ENCODE measurements around the gene DOK7.

The DOK7 gene, protein sequence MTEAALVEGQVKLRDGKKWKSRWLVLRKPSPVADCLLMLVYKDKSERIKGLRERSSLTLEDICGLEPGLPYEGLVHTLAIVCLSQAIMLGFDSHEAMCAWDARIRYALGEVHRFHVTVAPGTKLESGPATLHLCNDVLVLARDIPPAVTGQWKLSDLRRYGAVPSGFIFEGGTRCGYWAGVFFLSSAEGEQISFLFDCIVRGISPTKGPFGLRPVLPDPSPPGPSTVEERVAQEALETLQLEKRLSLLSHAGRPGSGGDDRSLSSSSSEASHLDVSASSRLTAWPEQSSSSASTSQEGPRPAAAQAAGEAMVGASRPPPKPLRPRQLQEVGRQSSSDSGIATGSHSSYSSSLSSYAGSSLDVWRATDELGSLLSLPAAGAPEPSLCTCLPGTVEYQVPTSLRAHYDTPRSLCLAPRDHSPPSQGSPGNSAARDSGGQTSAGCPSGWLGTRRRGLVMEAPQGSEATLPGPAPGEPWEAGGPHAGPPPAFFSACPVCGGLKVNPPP

DNA sequence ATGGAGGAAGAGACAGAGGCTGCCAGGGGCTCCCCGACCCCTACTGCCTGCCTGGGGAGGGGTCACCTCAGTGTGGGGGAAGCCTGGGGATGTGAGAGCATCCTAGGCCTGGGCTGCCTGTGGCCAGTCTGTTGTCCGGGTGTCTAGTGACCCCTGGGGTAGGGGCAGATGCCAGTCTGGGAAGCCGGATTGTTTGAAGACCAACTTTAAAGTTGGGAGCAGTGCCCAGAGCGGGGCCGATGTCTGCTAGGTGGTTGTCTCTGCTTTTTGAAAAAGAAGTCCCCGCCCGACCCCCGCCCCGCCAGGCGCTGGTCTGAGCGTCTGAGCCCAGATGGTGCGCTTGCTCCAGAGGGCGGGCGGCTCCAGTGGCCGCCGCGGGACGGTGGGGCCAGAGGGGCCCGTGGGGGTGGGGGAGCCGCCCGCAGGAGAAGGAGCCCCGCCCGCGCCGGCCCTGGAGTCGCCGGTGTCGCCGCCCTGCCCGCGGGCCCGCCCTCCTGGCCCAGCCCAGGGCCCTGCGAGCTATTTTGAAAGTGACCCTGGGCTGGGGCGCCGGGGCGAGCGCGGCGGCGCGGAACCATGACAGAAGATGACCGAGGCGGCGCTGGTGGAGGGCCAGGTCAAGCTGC, at the start of gene DOK7:
DOK7 (plus strand) TSS at position 517 of the 626 bp plus-strand sequence; CDS start at position 587, 70 bp downstream.
- Histone ChIP-seq H3K27me3 (ENCODE audit: control insufficient read depth, insufficient read depth, low read length) (peaks cover 64% of the 10 kb centered on the region), H3K36me3 (ENCODE audit: control insufficient read depth, insufficient read depth, low read length) (no peaks in the 10 kb centered on the region), H3K4me3 (ENCODE audit: low read depth, low read length) (no peak within 1 kb of the TSS; the same call in 1 of the 2 replicates), H3K9me3 (ENCODE audit: control insufficient read depth, insufficient read depth, low read length) (no peaks in the 10 kb centered on the region), H3K27ac (ENCODE audit: low read depth, low read length) (no peak within 1 kb of the TSS), H3K4me1 (ENCODE audit: control insufficient read depth, insufficient read depth, low read length) (no peaks in the 10 kb centered on the region), H3K9ac (ENCODE audit: low read depth, low read length) (no peak within 1 kb of the TSS)

DNA sequence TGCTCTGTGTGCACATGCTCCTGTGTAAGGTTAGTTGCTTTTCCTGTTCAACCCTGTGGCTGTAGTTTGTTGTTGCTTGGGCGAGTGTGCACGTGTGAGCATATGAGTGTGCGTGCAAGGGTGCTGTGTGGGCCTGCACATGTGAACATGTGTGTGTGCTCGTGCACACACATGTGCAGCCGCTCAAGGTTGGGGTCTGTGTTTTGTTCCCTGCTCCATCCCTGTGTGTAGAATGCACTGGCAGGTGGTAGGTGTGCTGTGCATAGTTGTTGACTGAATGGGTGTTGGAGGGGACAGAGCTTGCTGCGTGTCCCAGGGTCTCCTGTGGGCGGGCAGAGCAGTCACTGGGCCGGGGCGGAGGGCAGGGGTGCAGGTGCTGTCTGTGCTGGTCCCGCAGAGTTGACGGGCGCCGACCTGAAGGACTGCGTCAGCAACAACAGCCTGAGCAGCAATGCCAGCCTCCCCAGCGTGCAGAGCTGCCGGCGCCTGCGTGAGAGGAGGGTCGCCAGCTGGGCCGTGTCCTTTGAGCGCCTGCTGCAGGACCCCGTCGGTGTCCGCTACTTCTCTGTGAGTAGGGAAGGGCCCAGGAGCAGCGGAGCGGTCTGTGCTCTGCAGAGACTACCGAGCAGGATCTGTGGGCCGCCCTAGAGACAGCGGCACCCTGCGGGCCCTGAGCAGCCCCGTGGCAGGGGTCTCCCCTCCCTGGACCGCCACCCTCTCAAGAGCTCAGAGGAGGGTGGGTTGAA, 49.3 kb upstream of the DOK7 start:
- no peaks in the 10 kb centered on the region; the same call in 1 of the 2 replicates for H3K36me3 ChIP-seq (ENCODE audit: control insufficient read depth, insufficient read depth, low read length)
- no peaks in the 10 kb centered on the region for H3K27me3 ChIP-seq (ENCODE audit: control insufficient read depth, insufficient read depth, low read length)
- H3K9ac ChIP-seq (ENCODE audit: low read depth, low read length): no peak overlapping the region
- H3K9me3 ChIP-seq (ENCODE audit: control insufficient read depth, insufficient read depth, low read length): no peaks in the 10 kb centered on the region
- H3K27ac ChIP-seq (ENCODE audit: low read depth, low read length): no peak overlapping the region
- H3K4me1 ChIP-seq (ENCODE audit: control insufficient read depth, insufficient read depth, low read length): 0 out of 2 replicates have a peak, but pooled peaks cover 3% of the 10 kb centered on the region
- no peak overlapping the region for H3K4me3 ChIP-seq (ENCODE audit: low read depth, low read length)

DNA sequence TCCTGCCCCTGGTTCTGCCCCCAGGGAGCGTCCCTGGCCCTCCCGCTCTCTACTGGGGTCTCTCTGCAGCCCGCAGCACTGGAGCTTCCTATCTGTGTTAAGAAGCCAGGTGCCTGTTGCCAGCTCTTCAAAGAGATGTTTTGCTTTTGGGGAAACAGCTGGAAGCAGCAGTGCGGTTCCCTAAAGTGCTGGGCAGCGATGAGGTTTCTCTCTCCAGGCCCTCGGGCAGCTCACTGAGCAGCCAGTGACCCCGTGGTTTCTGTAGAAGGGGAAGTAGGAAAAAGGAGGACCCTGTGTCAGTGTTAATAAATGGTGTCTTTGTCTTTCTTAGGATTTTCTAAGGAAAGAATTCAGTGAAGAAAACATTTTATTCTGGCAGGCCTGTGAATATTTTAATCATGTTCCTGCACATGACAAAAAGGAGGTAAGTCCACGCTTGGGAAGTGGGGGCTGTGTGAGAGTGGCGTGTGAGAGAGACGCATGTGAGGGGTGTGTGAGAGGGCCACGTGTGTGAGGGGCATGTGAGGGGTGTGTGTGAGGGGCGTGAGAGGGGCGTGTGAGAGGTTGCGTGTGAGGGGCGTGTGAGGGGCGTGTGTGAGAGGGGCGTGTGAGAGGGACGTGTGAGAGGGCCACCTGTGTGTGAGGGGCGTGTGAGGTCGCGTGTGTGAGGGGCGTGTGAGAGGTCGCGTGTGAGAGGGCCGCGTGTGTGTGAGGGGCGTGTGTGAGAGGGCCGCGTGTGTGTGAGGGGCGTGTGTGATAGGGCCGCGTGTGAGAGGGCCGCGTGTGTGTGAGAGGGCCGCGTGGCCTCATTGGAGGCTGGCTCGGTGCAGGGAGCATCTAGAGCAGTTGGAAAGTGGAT, 48.5 kb upstream of the DOK7 start:
- no peak overlapping the region for H3K9ac ChIP-seq (ENCODE audit: low read depth, low read length)
- no peak overlapping the region for H3K4me3 ChIP-seq (ENCODE audit: low read depth, low read length)

DNA sequence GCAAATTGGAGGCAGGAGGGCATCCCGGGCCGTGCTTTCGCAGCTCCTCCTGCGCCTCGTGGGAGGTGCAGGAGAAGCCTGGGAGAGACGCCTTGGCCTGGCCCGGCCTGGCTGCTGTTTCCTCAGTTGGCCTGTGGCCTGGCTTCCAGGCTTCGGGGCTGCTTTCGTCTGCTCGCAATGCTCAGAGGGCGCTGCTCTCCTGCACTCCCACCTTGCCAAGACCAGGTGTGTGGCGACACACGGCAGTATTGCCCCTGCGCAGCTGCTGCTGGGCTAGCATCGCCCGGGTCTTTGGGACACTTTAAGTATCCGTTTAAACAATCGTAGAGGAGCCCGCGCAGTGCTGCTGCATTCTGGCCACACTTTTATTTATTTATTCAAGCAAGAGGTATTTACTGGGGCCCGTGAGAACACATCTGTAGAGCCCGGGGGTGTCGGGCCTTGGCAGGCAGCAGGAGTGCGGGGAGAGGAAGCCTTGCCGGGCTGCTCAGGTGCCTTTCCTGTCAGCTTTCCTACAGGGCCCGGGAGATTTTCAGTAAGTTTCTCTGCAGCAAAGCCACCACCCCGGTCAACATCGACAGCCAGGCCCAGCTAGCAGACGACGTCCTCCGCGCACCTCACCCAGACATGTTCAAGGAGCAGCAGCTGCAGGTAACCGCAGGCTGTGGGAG, 47.5 kb upstream of the DOK7 start:
- Histone ChIP-seq H3K27ac (ENCODE audit: low read depth, low read length) (no peak overlapping the region), H3K9me3 (ENCODE audit: control insufficient read depth, insufficient read depth, low read length) (no peaks in the 10 kb centered on the region), H3K9ac (ENCODE audit: low read depth, low read length) (no peak overlapping the region), H3K4me1 (ENCODE audit: control insufficient read depth, insufficient read depth, low read length) (no peaks in the 10 kb centered on the region), H3K27me3 (ENCODE audit: control insufficient read depth, insufficient read depth, low read length) (no peaks in the 10 kb centered on the region), H3K36me3 (ENCODE audit: control insufficient read depth, insufficient read depth, low read length) (no peaks in the 10 kb centered on the region; the same call in 1 of the 2 replicates), H3K4me3 (ENCODE audit: low read depth, low read length) (no peak overlapping the region)

More for the DNA sequence above, 48.5 kb upstream of the DOK7 start:
- H3K9me3 ChIP-seq (ENCODE audit: control insufficient read depth, insufficient read depth, low read length): no peaks in the 10 kb centered on the region
- H3K4me1 ChIP-seq (ENCODE audit: control insufficient read depth, insufficient read depth, low read length): no peaks in the 10 kb centered on the region
- no peak overlapping the region for H3K27ac ChIP-seq (ENCODE audit: low read depth, low read length)
- no peaks in the 10 kb centered on the region; the same call in 1 of the 2 replicates for H3K36me3 ChIP-seq (ENCODE audit: control insufficient read depth, insufficient read depth, low read length)
- H3K27me3 ChIP-seq (ENCODE audit: control insufficient read depth, insufficient read depth, low read length): no peaks in the 10 kb centered on the region

DNA sequence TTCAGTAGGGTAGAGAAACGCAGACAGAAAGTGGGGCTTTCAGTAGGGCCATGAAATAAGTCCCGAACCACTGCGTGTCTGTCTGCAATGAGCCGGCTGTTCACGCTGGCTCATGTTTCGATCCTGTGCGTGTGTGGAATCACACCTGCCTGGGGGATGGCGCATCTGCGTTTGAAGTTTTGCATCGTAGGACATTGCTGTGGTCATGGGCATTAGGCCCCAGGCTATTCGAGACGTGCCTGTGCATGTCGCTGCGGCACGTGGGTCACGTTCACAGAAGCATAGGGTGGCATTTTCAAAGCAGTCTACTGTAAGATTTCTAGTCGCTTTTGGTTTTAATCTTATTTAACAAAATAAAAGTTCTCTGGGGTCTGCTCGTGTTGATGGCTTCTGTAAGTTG, 46.8 kb upstream of the DOK7 start:
- Histone ChIP-seq H3K4me1 (ENCODE audit: control insufficient read depth, insufficient read depth, low read length) (no peaks in the 10 kb centered on the region), H3K27ac (ENCODE audit: low read depth, low read length) (no peak overlapping the region), H3K9me3 (ENCODE audit: control insufficient read depth, insufficient read depth, low read length) (no peaks in the 10 kb centered on the region), H3K4me3 (ENCODE audit: low read depth, low read length) (no peak overlapping the region), H3K9ac (ENCODE audit: low read depth, low read length) (no peak overlapping the region), H3K36me3 (ENCODE audit: control insufficient read depth, insufficient read depth, low read length) (no peaks in the 10 kb centered on the region; the same call in 1 of the 2 replicates), H3K27me3 (ENCODE audit: control insufficient read depth, insufficient read depth, low read length) (no peaks in the 10 kb centered on the region)

DNA sequence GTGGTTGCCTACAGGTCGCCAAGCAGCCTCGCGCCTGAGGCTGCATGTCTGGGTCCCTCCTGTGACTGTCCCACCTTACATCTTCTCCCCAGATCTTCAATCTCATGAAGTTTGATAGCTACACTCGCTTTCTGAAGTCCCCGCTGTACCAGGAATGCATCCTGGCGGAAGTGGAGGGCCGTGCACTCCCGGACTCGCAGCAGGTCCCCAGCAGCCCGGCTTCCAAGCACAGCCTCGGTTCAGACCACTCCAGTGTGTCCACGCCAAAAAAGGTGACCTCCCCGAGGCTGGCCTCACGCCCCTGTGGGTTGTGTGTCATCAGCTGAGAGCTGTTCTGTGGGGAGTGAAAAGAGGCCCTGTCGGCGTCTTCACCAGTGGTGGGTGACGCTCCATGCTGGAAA, 46.3 kb upstream of the DOK7 start:
- Histone ChIP-seq H3K4me3 (ENCODE audit: low read depth, low read length) (no peak overlapping the region), H3K27ac (ENCODE audit: low read depth, low read length) (no peak overlapping the region), H3K9ac (ENCODE audit: low read depth, low read length) (no peak overlapping the region), H3K27me3 (ENCODE audit: control insufficient read depth, insufficient read depth, low read length) (no peaks in the 10 kb centered on the region), H3K36me3 (ENCODE audit: control insufficient read depth, insufficient read depth, low read length) (no peaks in the 10 kb centered on the region; the same call in 1 of the 2 replicates), H3K9me3 (ENCODE audit: control insufficient read depth, insufficient read depth, low read length) (no peaks in the 10 kb centered on the region), H3K4me1 (ENCODE audit: control insufficient read depth, insufficient read depth, low read length) (no peaks in the 10 kb centered on the region)

DNA sequence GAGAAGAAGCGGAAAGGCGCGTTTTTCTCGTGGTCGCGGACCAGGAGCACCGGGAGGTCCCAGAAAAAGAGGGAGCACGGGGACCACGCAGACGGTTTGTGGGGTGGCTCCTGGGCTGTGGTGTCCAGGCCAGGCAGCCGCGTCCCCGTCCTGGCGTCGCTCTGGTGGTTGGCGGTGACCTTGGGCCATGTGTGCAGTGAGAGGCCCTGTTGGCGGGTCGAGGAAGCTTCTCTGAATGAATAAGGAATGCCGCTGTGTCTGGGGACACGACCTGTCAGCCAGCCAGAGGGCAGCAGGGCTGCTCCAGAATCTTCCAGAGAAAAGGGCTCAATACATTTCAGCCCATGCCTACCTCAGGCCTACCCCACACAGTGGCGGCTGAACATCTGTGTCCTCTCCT, 45.7 kb upstream of the DOK7 start:
- no peaks in the 10 kb centered on the region for H3K9me3 ChIP-seq (ENCODE audit: control insufficient read depth, insufficient read depth, low read length)
- H3K36me3 ChIP-seq (ENCODE audit: control insufficient read depth, insufficient read depth, low read length): no peaks in the 10 kb centered on the region; the same call in 1 of the 2 replicates
- H3K27me3 ChIP-seq (ENCODE audit: control insufficient read depth, insufficient read depth, low read length): no peaks in the 10 kb centered on the region
- no peak overlapping the region for H3K9ac ChIP-seq (ENCODE audit: low read depth, low read length)
- H3K4me3 ChIP-seq (ENCODE audit: low read depth, low read length): no peak overlapping the region
- no peak overlapping the region for H3K27ac ChIP-seq (ENCODE audit: low read depth, low read length)
- H3K4me1 ChIP-seq (ENCODE audit: control insufficient read depth, insufficient read depth, low read length): no peaks in the 10 kb centered on the region

DNA sequence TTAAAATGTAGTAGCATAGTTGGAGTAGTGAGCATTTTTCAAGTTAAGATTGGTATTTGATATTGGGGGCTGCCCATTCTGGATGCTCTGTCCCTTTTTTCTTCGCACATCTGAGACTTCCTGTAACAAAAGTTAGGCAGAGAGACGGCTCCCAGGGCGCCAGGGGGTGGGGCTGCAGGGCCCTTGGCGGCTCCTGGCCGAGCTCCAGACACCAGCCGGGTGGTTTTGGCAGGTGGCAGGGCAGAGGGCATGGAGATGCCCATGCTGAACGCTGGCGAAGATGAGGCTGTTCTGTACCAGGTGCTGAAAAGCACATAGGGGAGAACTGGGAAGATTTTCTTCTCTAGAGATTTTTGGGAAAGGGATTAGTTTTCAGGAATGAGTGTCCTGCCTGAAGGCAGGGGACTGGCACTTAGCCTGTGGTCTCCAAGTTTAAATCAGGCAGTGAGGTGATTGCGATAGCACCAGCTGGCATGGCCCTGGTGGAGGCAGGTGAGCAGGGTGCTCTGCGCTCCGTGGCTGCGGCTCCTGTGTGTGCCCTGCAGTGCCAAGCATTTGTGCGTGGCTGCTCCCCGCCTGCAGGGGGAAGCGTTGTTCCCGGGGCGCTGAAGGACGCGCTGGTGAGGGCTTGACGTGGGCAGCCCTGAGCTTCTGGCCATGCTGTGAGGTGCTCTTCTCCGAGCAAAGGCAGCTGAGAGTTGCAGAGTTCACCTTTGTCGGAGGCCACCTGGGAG, 44.9 kb upstream of the DOK7 start:
- H3K27ac ChIP-seq (ENCODE audit: low read depth, low read length): no peak overlapping the region
- no peaks in the 10 kb centered on the region for H3K27me3 ChIP-seq (ENCODE audit: control insufficient read depth, insufficient read depth, low read length)
- no peaks in the 10 kb centered on the region for H3K4me1 ChIP-seq (ENCODE audit: control insufficient read depth, insufficient read depth, low read length)
- H3K9ac ChIP-seq (ENCODE audit: low read depth, low read length): no peak overlapping the region
- H3K36me3 ChIP-seq (ENCODE audit: control insufficient read depth, insufficient read depth, low read length): no peaks in the 10 kb centered on the region; the same call in 1 of the 2 replicates
- H3K4me3 ChIP-seq (ENCODE audit: low read depth, low read length): no peak overlapping the region
- no peaks in the 10 kb centered on the region for H3K9me3 ChIP-seq (ENCODE audit: control insufficient read depth, insufficient read depth, low read length)

DNA sequence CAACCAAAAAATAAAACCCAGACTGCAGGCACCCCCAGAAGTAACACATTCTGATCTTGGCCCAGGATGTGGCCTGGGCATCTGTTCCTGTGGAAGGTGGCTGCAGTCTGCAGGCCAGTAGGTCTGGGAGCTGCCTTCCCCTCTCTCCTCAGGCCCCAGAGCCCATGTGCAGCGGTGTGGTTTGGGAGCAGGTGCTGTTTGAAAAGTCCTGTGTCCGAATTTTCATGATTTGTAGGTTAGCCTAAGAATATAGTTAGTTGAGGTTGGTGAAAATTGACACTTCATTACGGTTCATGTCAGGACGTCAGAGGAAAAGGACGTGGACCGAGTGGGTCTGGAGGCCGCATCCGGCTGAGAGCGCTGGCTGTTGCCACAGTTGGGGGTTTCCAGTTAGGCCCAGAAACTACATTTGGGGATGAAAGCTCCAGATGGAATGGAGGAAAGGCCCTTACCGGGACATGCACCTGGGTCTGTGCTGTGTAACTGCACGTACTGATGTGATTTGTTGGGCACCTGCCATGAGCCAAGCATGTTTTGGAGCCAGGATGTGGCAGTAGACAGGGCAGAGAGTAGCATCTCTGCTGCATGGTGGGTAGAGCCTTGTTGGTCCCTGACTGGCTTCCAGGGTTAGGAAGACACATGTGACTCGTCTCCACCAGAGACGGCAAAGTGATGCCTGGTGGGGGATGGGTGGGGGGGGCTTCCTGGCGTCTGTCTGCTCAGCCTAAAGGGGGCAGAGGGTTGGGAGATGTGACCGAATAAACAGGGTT, 43.1 kb upstream of the DOK7 start:
- Histone ChIP-seq H3K27ac (ENCODE audit: low read depth, low read length) (no peak overlapping the region), H3K4me3 (ENCODE audit: low read depth, low read length) (no peak overlapping the region), H3K36me3 (ENCODE audit: control insufficient read depth, insufficient read depth, low read length) (no peaks in the 10 kb centered on the region; the same call in 1 of the 2 replicates), H3K9me3 (ENCODE audit: control insufficient read depth, insufficient read depth, low read length) (no peaks in the 10 kb centered on the region), H3K9ac (ENCODE audit: low read depth, low read length) (no peak overlapping the region), H3K4me1 (ENCODE audit: control insufficient read depth, insufficient read depth, low read length) (no peaks in the 10 kb centered on the region), H3K27me3 (ENCODE audit: control insufficient read depth, insufficient read depth, low read length) (no peaks in the 10 kb centered on the region)
